ENCODE measurements around the gene ROR2.

The ROR2 gene

DNA sequence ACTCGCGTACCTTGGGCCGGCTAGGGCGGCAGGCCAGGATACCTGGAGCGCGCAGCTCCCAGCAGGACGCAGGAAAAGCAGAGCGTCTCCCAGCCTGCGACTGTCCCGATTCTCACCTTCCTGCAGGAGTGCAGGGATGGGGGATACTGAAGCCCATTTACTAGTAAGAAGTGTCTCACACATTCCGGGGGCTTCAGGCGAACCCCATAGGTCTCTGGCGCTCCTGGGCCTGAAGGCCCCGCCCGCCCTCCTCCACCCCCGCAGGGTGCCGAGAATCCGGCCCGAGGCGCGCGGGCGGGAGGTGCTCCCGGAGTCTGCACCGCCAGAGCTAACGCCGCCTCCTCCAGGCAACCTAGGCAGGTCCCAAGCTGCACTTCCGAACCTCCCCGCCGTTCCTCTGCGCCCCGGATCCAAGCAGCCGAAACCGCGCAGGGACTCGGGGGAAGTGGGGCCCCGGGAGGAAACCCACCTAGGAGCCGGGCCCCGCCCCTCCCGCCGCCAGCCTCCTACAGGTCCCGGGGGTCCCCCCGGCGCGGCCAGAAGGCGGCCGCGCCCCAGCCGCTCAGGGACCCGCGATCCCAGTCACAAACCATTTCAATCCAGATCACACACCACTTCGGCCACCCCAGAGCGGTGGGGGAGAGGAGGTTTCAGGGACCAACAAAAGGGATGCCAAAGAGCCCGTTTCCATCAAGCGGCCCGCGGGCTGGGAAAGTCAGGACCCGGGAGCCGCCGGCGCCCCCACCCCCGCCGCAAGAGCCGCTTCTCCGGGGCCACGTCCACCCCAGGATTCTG lies 1.2 kb downstream of the ROR2 start:
- DNase-seq (ENCODE audit: low spot score), result no peak

DNA sequence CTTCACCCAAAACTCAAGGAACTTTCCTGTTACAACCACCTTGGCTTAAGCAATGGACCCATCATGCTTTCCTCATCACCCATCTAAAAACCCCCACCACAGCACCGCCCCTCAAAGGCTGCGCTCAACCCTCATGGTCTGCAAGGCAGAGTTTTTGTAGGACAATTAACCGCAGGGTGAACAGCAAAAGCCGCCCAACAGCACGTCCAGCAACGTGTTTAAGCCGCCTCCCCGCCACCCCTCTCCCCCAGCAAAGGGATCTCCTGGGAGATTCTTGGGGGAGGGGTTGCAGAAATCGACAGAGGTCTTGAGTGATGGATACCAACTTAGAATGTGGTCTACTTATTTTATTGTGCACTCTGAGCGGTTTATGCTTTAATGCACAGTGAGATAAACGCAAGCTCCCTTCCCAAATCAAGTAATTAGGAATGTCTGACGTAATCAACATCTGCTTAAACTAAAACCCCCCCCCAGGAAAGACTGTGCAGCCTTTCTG lies 1.9 kb downstream of the ROR2 start:
- no peak for DNase-seq (ENCODE audit: low spot score)

DNA sequence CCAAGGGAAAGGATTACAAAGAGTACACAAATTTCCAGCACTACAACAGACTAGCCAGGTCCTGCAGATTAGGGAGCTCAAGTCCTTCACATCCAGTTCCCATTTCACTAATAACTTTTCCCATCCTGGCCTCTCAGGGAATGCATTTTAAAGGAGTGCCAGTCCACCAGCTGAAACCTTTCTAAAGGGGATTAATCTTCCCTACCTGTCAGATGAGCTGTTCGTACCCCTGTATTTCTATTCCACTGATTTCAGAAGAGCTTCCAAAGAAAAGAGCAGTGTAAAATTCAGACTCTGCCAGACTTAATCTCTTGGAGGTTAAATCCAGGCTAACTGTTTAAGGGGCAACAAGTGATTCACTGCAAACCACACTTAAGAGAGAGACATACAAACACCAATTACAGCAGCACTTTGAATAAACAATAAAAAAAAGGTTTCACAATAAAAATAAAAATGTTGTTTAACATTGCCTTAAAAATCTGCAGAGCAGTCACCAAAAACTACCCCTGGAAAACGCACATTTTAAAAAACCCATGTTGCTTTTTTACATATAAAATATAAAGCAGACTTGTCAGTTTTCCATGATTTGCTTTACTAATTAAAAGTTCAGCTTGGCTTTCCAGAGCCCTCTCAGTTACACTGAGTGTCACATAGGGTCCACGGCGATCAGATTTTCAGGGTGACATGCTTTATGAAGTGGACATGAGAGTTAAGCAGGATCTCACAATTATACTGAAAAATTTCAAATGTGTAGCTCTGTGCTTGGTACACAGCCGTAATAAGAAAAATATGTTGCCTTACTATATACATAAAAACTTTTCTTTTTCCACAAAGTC lies 3.2 kb downstream of the ROR2 start:
- DNase-seq (ENCODE audit: low spot score), result no peak

DNA sequence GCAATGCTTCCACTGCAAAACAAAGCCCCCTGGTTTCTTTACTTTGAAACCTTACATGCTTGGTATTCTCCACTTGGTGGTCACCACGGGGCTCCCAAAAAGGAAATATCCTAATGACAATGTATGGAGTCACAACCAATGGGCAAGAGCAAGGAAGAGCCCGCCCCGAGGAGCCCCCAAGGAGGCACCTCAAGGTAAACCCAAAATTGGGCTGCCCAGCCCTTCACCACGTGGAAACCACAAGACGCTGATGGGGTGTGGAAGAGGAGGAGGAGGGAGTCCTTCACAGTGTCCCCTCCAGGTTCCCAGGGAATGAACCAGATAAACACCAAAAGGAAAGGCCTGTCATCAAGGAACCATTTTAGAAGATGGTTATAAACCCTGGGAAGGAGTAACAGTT lies 3.8 kb downstream of the ROR2 start:
- DNase-seq (ENCODE audit: low spot score), result no peak

DNA sequence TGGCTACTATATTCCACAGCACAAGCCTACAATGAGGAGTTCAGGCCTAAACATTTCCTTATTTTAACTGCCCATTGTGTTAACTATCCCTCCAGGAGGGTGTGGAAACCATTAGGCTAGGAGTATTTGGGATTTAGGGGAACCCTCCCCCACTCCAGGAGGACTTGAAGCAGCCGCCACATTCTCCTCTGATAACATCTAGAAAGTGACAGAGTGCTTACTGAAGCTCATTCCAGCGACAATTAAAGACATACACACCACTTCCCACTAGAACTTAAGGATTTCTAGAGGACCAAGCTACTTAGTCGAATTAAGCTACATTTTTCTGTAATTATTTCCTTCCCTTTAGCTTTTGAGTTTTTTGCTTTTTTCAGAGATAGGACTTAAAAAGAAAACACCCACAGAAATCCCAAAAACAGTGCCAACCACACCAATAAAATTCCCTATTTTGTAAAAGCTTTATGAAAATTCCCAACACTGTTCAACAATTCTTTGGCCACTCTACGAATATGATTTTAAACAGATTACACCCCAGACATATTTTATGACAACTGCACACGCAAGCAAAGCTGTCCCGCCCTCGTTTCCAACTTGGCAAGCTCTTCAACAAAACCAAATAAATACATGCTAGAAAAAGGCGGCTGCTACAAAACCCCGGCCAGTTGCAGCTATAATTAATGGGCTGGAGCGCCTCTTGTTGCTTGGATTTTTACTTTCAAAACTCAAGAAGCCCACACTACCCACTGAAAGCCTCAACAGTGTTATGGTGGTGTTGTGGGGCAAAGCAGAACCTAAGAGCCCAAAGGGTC lies 4.5 kb downstream of the ROR2 start:
- DNase-seq (ENCODE audit: low spot score), result no peak

DNA sequence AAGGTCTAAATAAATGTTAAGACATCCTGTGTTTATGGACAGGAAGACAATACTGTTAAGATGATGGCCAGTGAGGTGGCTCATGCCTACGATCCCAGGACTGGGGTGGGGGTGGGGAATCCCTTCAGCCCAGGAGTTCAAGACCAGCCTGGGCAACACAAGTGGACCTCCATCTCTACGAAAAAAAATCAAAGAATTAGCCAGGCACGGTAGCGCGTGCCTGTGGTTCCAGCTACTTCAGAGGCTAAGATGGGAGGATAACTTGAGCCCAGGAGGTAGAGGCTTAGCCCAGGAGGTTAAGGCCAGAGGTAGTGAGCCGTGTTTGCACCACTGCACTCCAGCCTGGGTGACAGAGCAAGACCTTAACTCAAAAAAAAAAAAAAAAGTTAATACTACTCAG lies 5.3 kb downstream of the ROR2 start:
- DNase-seq (ENCODE audit: low spot score), result no peak

DNA sequence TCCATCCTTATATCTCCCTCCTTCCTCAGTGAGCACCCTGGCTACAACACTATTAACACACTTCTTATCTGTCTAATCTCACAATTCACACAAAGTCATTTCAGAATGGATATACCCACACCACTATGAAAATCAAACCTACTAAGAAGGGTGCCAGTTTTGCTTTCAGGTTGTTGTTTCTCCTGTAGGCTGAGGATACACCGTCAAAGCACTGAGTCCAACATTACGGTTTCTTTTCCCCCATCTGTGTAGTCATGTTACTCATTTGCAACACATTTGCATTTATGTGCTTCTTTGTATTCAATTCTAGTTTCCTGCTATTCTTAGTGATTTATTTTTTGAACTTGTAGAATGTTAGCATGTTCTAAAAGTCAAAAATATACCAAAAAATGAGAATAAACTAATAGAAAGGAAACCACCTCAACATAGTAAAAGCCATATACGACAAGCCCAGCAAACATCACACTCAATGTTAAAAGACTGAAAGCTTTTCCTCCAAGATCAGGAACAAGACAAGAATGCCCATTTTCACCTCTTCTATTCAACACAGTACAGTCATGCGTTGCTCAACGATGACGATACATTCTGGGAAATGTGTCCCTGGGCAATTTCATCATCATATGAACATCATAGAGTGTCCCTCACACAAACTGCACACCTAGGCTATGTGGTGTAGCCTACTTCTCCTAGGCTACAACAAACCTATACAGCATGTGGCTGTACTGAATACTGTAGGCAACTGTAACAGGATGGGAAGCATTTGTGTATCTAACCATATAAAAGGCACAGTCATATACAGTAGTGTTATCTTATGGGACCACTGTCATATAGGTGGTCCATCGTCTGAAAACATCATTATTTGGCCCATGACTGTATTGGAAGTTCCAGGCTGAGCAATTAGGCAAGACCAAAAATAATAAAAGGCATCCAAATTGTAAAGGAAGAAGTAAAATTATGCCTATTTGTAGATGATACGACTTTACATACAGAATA lies 6.3 kb downstream of the ROR2 start:
- no peak for DNase-seq (ENCODE audit: low spot score)

DNA sequence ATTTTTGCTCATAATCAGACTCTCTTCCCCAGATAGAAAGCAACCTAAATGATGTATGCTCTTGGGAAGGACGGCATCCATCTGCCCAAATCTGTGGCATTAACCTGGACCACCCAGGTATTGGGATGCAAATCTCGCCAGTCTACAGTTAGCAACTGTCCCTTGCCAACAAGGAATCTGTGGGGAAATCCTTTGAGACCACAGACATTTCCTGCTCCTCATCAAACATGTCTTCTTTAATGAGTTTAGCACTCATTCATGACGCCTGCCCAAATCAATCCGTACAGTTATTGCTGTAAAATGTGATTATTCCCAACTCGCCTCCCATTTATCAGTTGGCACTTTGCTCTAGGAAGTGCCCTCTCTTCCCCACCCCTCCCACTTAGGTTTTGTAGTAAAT lies 7.8 kb downstream of the ROR2 start:
- no peak for DNase-seq (ENCODE audit: low spot score)

DNA sequence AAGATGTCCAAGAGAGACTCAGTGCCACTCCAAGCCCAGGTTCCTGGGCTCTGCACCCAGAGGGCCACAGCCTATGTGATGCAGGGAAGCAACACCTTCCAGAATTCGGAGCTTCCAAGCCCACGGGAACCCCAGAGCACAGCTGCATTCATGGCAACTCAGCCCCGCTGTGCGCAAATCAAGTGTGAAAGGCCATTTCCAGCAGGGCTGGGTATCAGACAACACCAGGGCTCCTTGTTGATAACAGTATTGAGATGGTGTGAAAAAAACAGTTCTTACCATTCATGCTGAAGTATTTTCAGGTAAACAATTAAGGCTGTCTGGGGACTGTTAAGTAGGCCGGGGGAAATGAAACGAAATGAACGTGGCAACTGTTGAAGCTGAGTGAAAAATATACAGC lies 10.1 kb downstream of the ROR2 start:
- DNase-seq (ENCODE audit: low spot score), result no peak

DNA sequence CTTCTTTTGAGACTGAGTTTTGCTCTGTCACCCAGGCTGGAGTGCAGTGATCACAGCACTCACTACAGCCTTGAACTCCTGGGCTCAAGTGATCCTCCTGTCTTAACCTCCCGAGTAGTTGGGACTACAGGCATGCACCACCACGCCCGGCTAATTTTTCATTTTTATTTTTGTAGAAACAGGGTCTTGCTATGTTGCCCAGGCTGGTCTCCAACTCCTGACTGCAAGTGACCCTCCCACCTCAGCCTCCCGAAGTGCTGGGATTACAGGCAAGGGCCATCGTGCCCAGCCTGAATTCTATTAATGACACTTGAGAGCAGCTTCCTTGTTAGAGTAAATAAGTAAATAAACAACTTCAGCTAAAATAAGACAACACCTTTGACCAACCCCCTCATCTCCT lies 12.3 kb downstream of the ROR2 start:
- DNase-seq (ENCODE audit: low spot score), result no peak

DNA sequence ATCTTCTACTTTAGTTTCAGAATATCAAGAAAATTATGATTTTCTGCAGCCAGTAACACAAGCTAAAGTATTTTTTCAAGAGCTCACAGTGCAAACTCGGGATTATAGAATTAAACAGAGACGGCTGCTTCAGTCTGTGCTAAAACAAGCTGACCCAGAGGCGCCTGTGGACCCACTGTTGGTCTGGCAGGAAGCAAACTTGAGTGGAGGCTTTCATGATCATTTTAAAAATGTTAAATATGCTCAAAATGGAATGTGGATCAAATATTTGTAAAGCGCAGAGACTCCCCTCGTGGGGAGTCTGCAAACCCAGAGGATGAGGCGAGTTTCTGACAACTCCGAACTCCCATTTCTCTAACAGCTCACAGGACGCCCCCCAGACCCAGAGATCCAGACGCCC lies 13.0 kb downstream of the ROR2 start:
- DNase-seq (ENCODE audit: low spot score), result no peak

DNA sequence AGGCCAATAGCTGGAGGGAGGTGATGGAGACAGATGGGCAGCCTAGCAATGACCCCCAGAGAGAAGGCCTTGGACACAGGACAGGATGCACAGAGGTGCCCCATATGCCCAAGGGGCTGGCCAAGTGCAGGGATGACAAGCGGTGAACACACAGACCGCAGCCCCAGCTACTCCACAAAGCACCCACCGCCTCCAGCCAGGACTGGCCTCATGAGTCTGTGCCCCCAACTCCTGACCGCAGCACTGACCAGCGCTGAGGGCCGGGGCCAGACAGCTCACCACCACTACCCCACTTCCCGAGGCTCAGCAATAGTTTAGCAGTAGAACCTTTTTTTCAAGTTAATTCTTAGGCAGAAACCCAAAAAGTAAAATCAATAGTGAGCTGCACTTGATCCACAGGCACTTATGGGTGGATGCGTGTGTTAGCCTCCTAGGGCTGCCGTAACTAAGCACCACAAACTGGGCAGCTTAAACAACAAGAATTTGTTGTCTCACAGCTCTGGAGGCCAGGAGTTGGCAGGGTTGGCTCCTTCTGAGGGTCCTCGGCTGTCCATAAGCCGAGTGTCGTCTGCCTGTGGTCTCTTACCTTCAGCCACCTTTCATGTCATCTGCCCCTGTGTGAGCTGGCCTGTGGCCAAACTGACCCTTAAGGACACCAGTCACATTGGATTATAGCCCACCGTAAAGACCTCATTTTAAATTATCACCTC lies 14.1 kb downstream of the ROR2 start:
- no peak for DNase-seq (ENCODE audit: low spot score)

DNA sequence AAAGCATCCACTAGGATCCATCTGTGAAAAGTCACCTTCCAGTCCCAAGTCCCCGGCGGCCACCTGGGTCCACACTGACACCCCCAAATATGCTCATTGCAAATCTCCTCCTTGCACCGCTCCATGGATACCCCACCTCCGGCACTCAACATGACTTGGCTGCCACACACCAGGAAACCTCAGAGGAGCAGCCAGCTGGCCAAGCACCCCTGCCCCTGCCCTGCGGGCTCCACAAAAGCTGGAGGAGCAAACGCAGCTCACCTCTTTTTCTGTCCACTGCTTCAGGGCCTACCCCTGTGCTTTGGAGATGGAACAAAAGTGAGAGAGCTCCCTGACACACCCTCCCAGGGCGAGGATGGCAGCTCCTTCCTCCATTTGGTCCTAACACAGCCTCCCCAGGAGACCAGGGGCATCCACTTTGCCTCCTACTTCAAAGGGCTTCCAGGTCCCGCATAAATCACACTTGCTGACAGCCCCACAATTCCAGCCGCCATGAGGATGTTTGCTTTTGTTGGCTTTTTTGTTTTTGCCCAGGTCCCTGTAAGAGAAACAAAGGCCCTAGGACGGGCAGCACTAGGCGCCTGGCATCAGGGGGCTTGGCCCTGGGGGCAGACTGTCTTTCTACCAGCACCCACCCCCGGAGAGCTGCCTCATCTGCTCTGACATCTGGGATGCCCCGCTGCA lies 14.8 kb downstream of the ROR2 start:
- no peak for DNase-seq (ENCODE audit: low spot score)

DNA sequence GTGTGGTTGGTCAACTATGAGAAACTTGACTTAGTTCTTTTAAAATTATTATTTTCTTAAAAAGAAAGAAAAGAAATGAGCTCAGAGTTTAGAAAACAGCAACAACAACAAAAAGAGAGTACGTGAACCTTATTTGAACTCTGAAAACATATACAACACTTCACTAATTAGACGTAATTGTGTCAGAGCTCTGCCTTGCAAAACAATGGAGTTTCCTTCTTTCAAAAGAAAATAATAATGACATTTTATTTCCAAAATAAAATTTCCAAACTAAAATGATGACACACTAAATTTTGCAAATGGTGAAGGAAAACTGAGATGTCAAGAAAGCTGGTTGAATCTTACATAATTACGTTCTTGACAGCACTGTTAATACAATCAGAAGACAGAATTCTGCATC lies 15.4 kb downstream of the ROR2 start:
- DNase-seq (ENCODE audit: low spot score), result no peak

DNA sequence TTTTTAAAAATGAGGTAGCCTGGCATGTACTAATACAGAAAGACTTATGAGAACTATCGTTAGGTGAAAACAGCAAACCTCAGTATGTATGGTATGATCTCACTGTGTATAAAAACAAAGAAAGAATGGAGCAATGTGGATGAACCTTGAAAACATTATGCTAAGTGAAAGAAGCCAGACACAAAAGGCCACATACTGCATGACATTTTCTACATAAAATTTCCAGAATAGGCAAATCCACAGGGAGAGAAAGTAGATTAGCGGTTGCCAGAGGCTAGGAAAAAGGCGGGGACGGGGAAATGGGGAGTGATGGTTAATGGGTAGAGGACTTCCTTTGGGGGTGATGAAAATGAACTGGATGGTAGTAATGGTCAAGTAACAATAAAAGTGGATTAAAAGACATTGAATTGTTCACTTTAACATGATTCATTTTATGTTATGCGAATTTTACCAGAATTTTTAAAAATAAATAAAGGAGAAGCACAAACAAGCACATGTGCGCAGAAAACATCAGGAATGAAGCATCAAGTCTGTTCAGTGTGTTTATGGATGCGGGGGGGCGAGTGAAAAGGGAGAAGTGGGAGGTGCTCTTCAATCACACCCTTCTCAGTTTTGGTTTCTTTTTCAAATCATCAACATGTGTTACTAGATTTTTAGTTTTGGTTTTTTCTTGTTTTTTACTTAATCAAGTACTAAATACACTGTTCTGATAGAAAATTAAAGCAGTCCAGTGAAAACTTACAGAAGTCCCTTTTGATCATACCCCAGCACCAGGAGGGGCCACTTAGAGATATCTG lies 16.3 kb downstream of the ROR2 start:
- no peak for DNase-seq (ENCODE audit: low spot score)

DNA sequence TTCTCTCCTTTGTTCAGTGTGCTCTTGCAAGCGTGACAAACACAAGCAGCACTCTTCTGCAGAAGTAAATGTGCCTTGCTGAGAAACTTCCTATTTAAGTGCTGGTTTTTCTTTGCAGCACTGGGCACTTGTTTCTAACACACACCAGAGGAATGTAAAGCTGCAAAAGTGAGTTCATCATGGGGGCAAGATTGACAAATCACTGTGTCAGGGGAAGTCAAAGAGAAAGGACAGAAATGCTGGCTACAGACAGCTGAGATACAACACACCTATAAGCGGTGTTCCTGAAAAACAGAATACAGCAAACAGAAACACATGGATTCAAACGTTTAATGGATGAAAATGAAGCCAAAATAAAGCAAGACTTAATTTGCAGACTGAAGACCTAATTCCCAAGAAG lies 19.6 kb downstream of the ROR2 start:
- no peak for DNase-seq (ENCODE audit: low spot score)

DNA sequence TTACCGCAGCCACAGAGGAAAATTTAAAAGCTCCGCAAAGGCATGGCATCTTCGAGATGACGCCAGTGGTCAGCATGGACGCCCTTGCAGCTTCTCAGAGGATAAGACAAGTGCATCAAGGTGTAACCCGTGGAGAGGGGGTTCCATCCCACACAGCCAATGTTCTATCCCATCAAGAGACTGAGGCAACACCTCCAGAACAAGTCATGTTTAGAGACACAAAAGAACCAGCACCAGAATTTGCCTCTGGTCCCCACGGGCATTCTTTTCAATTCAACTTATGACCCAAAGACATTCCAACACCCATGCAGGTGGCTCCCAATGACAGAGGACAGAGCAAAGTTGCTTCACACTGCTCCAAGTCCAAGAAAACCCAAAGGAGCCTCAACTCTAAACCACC lies 20.7 kb downstream of the ROR2 start:
- DNase-seq (ENCODE audit: low spot score), result no peak

DNA sequence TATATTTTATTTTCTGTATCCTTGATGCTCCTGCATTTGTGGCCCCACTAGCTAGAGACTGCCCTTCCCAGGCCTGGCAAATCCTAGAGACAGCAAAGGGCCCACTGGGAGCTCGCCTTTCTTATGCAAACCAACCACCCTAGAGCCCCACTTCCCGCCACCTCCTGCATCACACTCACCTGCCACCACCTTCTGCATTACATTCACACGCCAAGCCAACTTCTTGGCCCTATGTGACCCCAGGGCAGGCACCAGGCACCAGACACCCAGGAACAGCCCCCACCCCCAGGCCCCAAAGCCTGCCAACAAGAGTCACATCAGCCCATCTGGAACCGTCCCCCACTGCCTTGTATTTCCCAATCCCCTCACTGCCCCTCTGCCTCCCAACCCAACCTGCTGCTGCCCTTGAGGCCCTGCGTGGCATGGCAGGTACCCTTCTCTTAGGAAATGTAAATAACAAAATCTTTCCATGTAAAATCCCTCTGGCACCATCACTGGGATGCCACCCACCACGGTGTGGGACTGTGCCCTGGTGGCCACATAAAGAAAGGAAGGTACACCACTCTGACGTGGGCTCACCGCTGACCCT lies 22.0 kb downstream of the ROR2 start:
- no peak for DNase-seq (ENCODE audit: low spot score)

DNA sequence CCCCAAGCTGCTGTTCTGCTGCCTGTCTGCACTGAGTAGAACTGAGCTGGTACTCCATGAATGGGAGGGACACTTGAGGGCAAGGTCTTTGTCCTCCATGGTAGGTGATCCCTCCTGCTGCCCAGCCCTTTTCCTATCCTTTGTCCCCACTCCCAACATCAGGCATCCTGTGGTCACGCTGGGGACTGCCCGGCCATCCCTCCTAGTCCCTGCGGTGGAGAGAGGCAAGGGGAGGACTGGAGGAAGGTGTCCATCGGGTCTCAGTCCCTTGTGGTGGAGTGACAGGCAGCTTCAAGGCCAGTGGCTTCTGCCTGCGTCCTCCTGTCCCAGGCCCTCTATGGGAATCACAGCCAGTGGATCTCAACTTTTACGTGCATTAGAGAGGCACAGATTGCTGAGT lies 25.9 kb downstream of the ROR2 start:
- DNase-seq (ENCODE audit: low spot score), result no peak

All from pons (tissue), 1 donor.